Psoas muscle (tissue), 8 donors: ENCODE results near the gene PPM1D. TPM values are rescaled to one million over a fixed set of nuclear protein-coding genes. Genes with fewer than 3 reads are reported as not detected.

Experiments
- ATAC-seq, 4 donors: fragments of 200-7000 bp; cut with Tn5 transposase; one replicate each; pipeline ENCODE4 v1.9.1; 2020; ENCODE audit warnings: moderate library complexity in 3 of 4, mild to moderate bottlenecking in 2 of 4
- DNase-seq, 2 donors: peaks; one replicate each; pipeline ENCODE4 v3.0.0-alpha.2; 2020
- H3K27ac ChIP-seq: fragments of 200-600 bp; one replicate; pipeline ENCODE4 v1.8.0; 2022
- H3K27me3 ChIP-seq, 3 donors: fragments of 200-600 bp in 1 of 3; one replicate each; pipeline versions ENCODE4 v1.6.1 to v1.8.0; 2013 to 2022; ENCODE audit warnings: low read length in 2 of 3, mild to moderate bottlenecking in 2 of 3, moderate library complexity in 1 of 3; ENCODE audit not compliant: insufficient read depth in 3 of 3
- H3K36me3 ChIP-seq, 2 donors: fragments of 200-600 bp in 1 of 2; one replicate each; pipeline versions ENCODE4 v1.6.1 to v1.8.0; 2013 to 2022; ENCODE audit warnings: low read depth in 1 of 2, mild to moderate bottlenecking in 1 of 2, moderate library complexity in 1 of 2; ENCODE audit not compliant: insufficient read depth in 1 of 2
- H3K4me1 ChIP-seq: fragments of 200-600 bp; one replicate; pipeline ENCODE4 v1.8.0; 2022
- H3K4me3 ChIP-seq: fragments of 200-600 bp; one replicate; pipeline ENCODE4 v1.8.0; 2022; ENCODE audit warnings: mild to moderate bottlenecking
- H3K9me3 ChIP-seq: fragments of 200-600 bp; one replicate; pipeline ENCODE4 v1.8.0; 2022
- CTCF ChIP-seq: fragments of 200-600 bp; IDR thresholded peaks from one replicate; pipeline ENCODE4 v1.8.0; 2022; ENCODE audit warnings: antibody characterized with exemption
- WGBS, 3 donors: extraction: QIAGEN DNeasy Blood & Tissue Kit; methylation state at CpG; one replicate each; pipeline versions ENCODE4 v1.1.6 to v1.1.7; 2013; 5-methylcytosine and 5-hydroxymethylcytosine counted together
- intact Hi-C, 2 donors: fragments of 100-400 bp; cut with DNase I; formaldehyde crosslinking; loops; one replicate each; pipeline versions ENCODE4 v1.11.0 to v1.14.2; 2022
- polyA plus RNA-seq, 3 donors: library from polyadenylated mRNA; stranded (reverse); fragments of 200-250 nt; gene quantifications; one replicate each; pipeline ENCODE4 v1.2.3, GENCODE V29; 2013
- total RNA-seq, 4 donors: library from RNA; stranded (reverse); fragmentation: NEBNext Ultra II Directional in 2 of 4; extraction: Animal tissue kit (Norgen Biotek cat#: 25700) in 2 of 4; gene quantifications; one replicate each; pipeline versions ENCODE4 v1.2.1 to v1.2.4, GENCODE V29; 2021 to 2023
- donor health status: healthy with polysubstance abuse.
- donor health status: DM: no; HTN: no; CAD: no; lungs with moderate emphysema.
- donor health status: Bipolar disorder and iron deficiency.
- donor health status: healthy.
- donor health status: DM: yes; HTN: yes; CAD: no.
- donor health status: DM: no; HTN: no; CAD: no.
- donor health status: DM: no; HTN: no; CAD: no.
- donor health status: DM: yes; HTN: yes; CAD: no.

PPM1D gene
- total and polyA plus RNA-seq, 7 donors, result 2.8 to 10.5 (median 7.0) TPM

DNA sequence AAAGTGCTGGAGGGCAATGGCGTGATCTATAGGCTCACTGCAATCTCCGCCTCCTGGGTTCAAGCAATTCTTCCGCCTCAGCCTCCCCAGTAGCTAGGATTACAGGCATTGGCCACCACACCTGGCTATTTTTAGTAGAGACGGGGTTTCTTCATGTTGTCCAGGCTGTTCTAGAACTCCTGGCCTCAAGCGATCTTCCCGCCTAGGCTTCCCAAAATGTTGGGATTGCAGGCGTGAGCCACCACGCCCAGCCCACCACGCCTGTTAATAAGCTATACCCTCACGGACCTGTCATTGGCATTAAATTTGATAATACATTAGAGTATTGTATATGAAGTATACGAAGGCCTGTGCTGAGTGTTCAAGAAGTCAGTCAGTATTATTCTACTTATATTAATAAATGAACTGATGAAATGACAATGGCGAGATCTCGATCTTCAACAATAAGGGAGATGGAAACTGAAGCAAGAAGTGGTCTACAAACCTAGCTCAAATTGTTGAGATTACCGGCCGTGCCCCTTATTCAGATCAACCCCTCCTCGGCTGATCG is 76.8 kb downstream of the PPM1D start:
- TF ChIP-seq CTCF, result no peak
- Histone ChIP-seq H3K4me1 (peaks cover 11% of the 10 kb centered on the region), H3K4me3 (peak overlapping the region; percentile 82), H3K36me3 (peaks cover 0 to 19% of the 10 kb centered on the region in 2 donors), H3K9me3 (no peaks in the 10 kb centered on the region), H3K27me3 (no peaks in the 10 kb centered on the region), H3K27ac (peak overlapping the region; percentile 85)
- intact Hi-C loops, result no loop called here
- ATAC-seq (peak in 1 of 4 donors; percentile 0), DNase-seq (no peak)
- 26 to 27% (median 27%) methylated on average over 17 of the region's 17 CpGs for whole genome bisulfite sequencing, 3 donors

DNA sequence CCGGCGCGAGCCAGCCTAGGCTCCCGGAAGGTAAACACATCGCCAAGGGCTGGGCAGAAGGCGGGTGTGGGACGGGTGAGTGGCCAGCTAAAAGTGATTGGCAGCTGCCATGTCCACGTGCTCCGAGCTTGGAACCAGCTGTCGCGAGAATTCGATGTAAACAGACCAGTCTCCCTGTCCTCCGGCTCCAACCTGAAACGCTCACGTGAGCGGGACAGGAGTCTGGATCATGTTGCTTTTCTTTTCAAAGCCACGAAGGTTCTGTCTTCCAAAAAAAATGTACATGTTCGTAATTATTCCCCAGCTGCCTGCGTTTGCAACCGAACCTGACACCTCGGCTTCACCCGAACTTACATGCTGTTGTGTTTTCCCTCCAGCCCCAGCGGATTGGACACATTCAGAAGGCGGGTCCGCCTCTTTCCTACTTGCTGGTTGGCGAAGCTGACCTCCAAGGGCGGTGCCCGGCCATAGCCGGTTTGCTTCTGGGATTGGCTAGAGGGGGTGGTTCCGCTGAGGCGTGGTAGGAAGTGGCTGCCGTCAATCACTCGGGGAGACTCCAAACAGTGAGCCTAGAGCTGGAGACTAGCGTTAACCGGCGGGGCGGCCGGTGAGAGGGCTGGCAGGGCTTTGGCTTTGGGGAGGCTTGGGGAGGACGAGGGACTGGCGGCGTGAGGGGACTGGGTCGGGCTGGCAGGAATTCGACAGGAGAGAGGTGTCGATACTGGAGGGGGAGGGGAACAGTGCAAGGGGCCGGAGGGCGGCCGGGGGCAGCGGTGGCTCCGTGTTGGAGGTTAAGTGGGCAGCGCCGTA is 77.5 kb downstream of the PPM1D start, which contains the start of gene BCAS3:
TSS of gene BCAS3 (plus strand) at position 544 of the 810 bp plus-strand sequence.
- peak within 1 kb of the TSS; percentile 85 for H3K27ac ChIP-seq
- intact Hi-C loops, result no loop called here
- WGBS, 3 donors, result 0% methylated on average over 51 of the region's 51 CpGs
- TF ChIP-seq CTCF, result no peak
- DNase-seq (peak; percentile 98 to 99), ATAC-seq (peak; percentile 97 to 98 (median 98))
- H3K4me3 ChIP-seq, result peak within 1 kb of the TSS; percentile 82
- H3K36me3 ChIP-seq, result peaks cover 0 to 26% of the 10 kb centered on the region in 2 donors
- no peaks in the 10 kb centered on the region for H3K27me3 ChIP-seq
- H3K9me3 ChIP-seq, result no peaks in the 10 kb centered on the region
- H3K4me1 ChIP-seq, result peaks cover 11% of the 10 kb centered on the region

DNA sequence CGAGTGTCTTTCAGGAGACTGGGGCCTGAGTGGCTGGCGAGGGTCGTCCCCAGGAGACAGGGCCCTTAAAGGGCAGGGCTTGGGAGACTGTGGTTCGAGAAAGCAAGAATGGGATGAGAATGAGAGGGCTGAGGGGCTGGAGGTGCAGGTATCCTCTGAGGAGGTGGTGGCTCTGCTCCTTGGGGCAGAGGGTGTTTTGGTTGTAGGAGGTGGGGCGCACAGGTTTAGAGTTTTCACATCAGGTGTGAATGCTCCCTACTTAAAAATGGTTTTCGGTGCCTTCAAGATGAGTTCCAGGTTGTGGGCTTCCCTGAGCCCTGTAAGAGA is 78.1 kb downstream of the PPM1D start:
- Histone ChIP-seq H3K27ac (peak overlapping the region; percentile 85), H3K4me1 (peaks cover 11% of the 10 kb centered on the region), H3K9me3 (no peaks in the 10 kb centered on the region), H3K4me3 (peak overlapping the region; percentile 82), H3K27me3 (no peaks in the 10 kb centered on the region), H3K36me3 (peaks cover 0 to 29% of the 10 kb centered on the region in 2 donors)
- no peak for DNase-seq
- peak in 1 of 4 donors; percentile 0 for ATAC-seq
- 0 to 8% (median 4%) methylated on average over 6 of the region's 6 CpGs for WGBS, 3 donors
- TF ChIP-seq CTCF, result no peak
- intact Hi-C loops, result no loop called here

DNA sequence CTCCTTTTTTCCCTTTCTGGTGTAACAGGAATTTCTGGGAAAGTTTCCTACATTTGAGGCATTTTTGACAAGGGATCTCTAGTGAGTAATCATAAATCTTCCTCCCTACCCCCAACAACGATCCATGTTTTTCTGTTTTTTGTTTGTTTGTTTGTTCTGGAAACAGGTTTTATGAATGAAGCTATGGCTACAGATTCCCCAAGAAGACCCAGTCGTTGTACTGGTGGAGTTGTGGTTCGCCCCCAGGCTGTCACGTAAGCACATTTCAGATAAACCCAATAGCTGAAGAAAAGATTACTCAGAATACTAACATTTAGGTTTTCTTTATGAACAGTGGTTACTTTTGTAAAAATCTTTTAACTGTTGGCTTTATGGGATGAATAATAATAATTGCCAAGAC is 79.3 kb downstream of the PPM1D start:
- H3K36me3 ChIP-seq, result peaks cover 0 to 39% of the 10 kb centered on the region in 2 donors
- WGBS, 3 donors, result 83 to 86% (median 86%) methylated on average over 4 of the region's 4 CpGs
- intact Hi-C loops, result no loop called here

More for the DNA sequence above, 79.3 kb downstream of the PPM1D start:
- no peak for TF ChIP-seq CTCF
- ATAC-seq (no peak), DNase-seq (no peak)
- Histone ChIP-seq H3K9me3 (no peaks in the 10 kb centered on the region), H3K27ac (no peak overlapping the region), H3K27me3 (no peaks in the 10 kb centered on the region), H3K4me1 (peaks cover 11% of the 10 kb centered on the region), H3K4me3 (no peak overlapping the region)
